ENCODE data around the gene HACD1. TPM values are rescaled to one million over a fixed set of nuclear protein-coding genes. Genes with fewer than 3 reads are reported as not detected.
"Not testable (repeated sequence)": the region's sequence is repeated elsewhere in the genome, so short reads cannot be mapped to it uniquely, and the experiment has no call there.

Gene HACD1
- total and polyA plus RNA-seq, 2 donors (not counting 1 experiment from before 2014, with no cell fraction given), result 37.7 to 53.4 TPM

DNA sequence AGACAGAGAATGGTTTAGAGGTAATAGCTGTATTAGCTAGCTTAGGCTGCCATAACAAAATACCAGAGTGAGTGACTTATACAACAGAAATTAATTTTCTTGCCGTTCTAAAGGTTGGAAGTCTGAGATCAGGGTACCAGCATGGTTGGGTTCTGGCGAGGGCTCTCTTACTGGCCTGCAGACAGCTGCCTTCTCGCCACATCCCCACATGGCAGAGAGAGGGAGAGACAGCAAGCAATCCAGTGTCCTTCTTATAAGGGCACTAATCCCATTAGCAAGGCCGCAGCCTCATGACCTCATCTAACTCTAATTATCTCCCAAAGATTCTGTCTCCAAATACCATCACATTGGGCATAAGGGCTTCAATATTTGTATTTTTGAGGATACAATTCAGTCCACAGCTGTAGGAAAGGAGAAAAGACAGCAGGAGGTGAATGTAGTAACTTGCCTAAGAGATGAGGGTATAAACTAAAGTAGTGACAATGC, 23.2 kb upstream of the HACD1 start:
- peaks cover 26% of the 10 kb centered on the region for H3K79me2 ChIP-seq (ENCODE audit: control insufficient read depth, insufficient read depth, low read length)
- no peak overlapping the region for H3K4me2 ChIP-seq (ENCODE audit: extremely low read depth, insufficient read depth, low read length)
- H4K20me1 ChIP-seq (ENCODE audit: control insufficient read depth, extremely low read depth, insufficient read depth, low read length), result no peaks in the 10 kb centered on the region
- H3K9me3 ChIP-seq (ENCODE audit: control insufficient read depth, insufficient read depth, low read depth, low read length), result no peaks in the 10 kb centered on the region
- H3K4me3 ChIP-seq (replicated peaks in 1 of 4; ENCODE audit: control extremely low read depth in 1 of 4, insufficient read depth in 1 of 4, low read depth in 3 of 4, low read length in 4 of 4), result no peak overlapping the region
- H3K9ac ChIP-seq (ENCODE audit: insufficient read depth, low read length), result no peak overlapping the region
- no peak for DNase-seq (ENCODE audit: low read depth in 2 of 2)
- no peak overlapping the region for H3K27ac ChIP-seq (ENCODE audit: insufficient read depth, low read length)
- H3K4me1 ChIP-seq (ENCODE audit: control insufficient read depth, extremely low read depth, insufficient read depth, low read length), result no peaks in the 10 kb centered on the region
- H3K36me3 ChIP-seq (ENCODE audit: control insufficient read depth, insufficient read depth, low read length), result no peaks in the 10 kb centered on the region
- H2AFZ ChIP-seq (ENCODE audit: low read length), result no peak overlapping the region
- TF ChIP-seq EZH2 (IDR thresholded peaks at IDR 0.05; ENCODE audit: low read length, missing control alignments), result no peak
- TF ChIP-seq, protein P1, sequence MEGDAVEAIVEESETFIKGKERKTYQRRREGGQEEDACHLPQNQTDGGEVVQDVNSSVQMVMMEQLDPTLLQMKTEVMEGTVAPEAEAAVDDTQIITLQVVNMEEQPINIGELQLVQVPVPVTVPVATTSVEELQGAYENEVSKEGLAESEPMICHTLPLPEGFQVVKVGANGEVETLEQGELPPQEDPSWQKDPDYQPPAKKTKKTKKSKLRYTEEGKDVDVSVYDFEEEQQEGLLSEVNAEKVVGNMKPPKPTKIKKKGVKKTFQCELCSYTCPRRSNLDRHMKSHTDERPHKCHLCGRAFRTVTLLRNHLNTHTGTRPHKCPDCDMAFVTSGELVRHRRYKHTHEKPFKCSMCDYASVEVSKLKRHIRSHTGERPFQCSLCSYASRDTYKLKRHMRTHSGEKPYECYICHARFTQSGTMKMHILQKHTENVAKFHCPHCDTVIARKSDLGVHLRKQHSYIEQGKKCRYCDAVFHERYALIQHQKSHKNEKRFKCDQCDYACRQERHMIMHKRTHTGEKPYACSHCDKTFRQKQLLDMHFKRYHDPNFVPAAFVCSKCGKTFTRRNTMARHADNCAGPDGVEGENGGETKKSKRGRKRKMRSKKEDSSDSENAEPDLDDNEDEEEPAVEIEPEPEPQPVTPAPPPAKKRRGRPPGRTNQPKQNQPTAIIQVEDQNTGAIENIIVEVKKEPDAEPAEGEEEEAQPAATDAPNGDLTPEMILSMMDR (conservative IDR thresholded peaks at IDR 0.05 in 1 of 2, IDR thresholded peaks at IDR 0.05 in 1 of 2; ENCODE audit: low read depth in 1 of 2, low read length in 2 of 2), result no peak
- no peaks in the 10 kb centered on the region for H3K27me3 ChIP-seq (ENCODE audit: control insufficient read depth, insufficient read depth, low read length)

DNA sequence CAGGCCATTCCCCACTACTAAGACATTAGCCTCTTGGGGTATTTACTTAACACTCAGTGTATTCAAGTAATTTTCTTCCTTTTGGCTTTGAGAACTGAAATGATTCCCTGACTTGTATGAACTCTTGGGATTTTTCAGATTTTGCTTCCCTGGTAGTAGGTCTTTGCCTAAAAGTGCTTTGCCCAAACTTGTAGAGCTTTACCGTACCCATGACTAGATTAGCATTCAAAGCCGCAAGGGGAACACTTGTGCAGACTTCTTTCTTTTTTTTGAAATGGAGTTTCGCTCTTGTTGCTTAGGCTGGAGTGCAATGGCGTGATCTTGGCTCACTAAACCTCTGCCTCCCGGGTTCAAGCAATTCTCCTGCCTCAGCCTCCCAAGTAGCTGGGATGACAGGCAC, 20.7 kb upstream of the HACD1 start:
- no peaks in the 10 kb centered on the region for H3K9me3 ChIP-seq (ENCODE audit: control insufficient read depth, insufficient read depth, low read depth, low read length)
- no peaks in the 10 kb centered on the region for H3K36me3 ChIP-seq (ENCODE audit: control insufficient read depth, insufficient read depth, low read length)
- no peaks in the 10 kb centered on the region for H4K20me1 ChIP-seq (ENCODE audit: control insufficient read depth, extremely low read depth, insufficient read depth, low read length)
- H3K27me3 ChIP-seq (ENCODE audit: control insufficient read depth, insufficient read depth, low read length), result no peaks in the 10 kb centered on the region
- TF ChIP-seq, protein P1 (conservative IDR thresholded peaks at IDR 0.05 in 1 of 2, IDR thresholded peaks at IDR 0.05 in 1 of 2; ENCODE audit: low read depth in 1 of 2, low read length in 2 of 2), result no peak
- TF ChIP-seq EZH2 (IDR thresholded peaks at IDR 0.05; ENCODE audit: low read length, missing control alignments), result no peak
- no peak overlapping the region for H3K4me3 ChIP-seq (replicated peaks in 1 of 4; ENCODE audit: control extremely low read depth in 1 of 4, insufficient read depth in 1 of 4, low read depth in 3 of 4, low read length in 4 of 4)
- no peaks in the 10 kb centered on the region for H3K4me1 ChIP-seq (ENCODE audit: control insufficient read depth, extremely low read depth, insufficient read depth, low read length)
- no peak overlapping the region for H3K9ac ChIP-seq (ENCODE audit: insufficient read depth, low read length)
- H3K79me2 ChIP-seq (ENCODE audit: control insufficient read depth, insufficient read depth, low read length), result peaks cover 9% of the 10 kb centered on the region
- no peak overlapping the region for H2AFZ ChIP-seq (ENCODE audit: low read length)
- H3K27ac ChIP-seq (ENCODE audit: insufficient read depth, low read length), result no peak overlapping the region
- no peak overlapping the region for H3K4me2 ChIP-seq (ENCODE audit: extremely low read depth, insufficient read depth, low read length)
- no peak for DNase-seq (ENCODE audit: low read depth in 2 of 2)

DNA sequence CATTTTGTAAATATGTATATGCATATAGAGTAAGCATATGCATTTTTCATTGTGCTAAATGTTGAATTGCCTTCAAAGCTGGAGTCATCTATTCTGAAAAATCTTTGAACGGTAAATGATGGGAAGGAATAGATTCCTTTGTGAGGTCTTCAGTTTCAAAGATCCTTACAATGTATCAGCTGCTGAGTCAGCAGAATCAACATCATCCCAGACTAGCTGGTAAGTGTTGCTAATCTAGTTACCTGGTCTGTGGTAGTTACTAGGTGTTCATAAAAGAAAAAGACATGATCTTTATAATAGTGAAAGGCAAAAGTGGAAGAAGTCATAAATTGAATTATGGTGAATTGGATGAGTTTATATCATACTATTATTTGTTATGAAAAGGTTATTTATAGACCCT, 16.2 kb upstream of the HACD1 start:
- DNase-seq (ENCODE audit: low read depth in 2 of 2), result no peak
- Histone ChIP-seq H4K20me1 (ENCODE audit: control insufficient read depth, extremely low read depth, insufficient read depth, low read length) (no peaks in the 10 kb centered on the region), H2AFZ (ENCODE audit: low read length) (no peak overlapping the region), H3K27ac (ENCODE audit: insufficient read depth, low read length) (no peak overlapping the region), H3K36me3 (ENCODE audit: control insufficient read depth, insufficient read depth, low read length) (no peaks in the 10 kb centered on the region), H3K27me3 (ENCODE audit: control insufficient read depth, insufficient read depth, low read length) (no peaks in the 10 kb centered on the region), H3K9me3 (ENCODE audit: control insufficient read depth, insufficient read depth, low read depth, low read length) (no peaks in the 10 kb centered on the region), H3K4me3 (replicated peaks in 1 of 4; ENCODE audit: control extremely low read depth in 1 of 4, insufficient read depth in 1 of 4, low read depth in 3 of 4, low read length in 4 of 4) (no peak overlapping the region), H3K4me2 (ENCODE audit: extremely low read depth, insufficient read depth, low read length) (no peak overlapping the region), H3K79me2 (ENCODE audit: control insufficient read depth, insufficient read depth, low read length) (no peaks in the 10 kb centered on the region), H3K9ac (ENCODE audit: insufficient read depth, low read length) (no peak overlapping the region), H3K4me1 (ENCODE audit: control insufficient read depth, extremely low read depth, insufficient read depth, low read length) (no peaks in the 10 kb centered on the region)
- TF ChIP-seq EZH2 (IDR thresholded peaks at IDR 0.05; ENCODE audit: low read length, missing control alignments), result no peak
- TF ChIP-seq, protein P1 (conservative IDR thresholded peaks at IDR 0.05 in 1 of 2, IDR thresholded peaks at IDR 0.05 in 1 of 2; ENCODE audit: low read depth in 1 of 2, low read length in 2 of 2), result no peak

DNA sequence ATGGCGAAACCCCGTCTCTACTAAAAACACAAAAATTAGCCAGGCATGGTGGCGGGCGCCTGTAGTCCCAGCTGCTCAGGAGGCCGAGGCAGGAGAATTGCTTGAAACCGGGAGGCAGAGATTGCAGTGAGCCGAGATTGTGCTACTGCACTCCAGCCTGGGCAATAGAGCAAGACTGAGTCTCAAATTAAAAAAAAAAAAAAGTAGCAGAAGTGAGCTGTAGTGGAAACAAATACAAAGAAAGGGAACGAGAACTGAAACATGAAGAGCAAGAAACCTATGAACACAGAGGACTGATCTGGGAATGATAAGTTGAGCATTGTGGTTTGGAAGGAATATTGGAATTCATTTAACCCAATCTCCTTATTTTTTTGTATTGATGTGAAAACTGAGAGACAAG, 15.4 kb upstream of the HACD1 start:
- H4K20me1 ChIP-seq (ENCODE audit: control insufficient read depth, extremely low read depth, insufficient read depth, low read length); H3K4me3 ChIP-seq (replicated peaks in 1 of 4; ENCODE audit: control extremely low read depth in 1 of 4, insufficient read depth in 1 of 4, low read depth in 3 of 4, low read length in 4 of 4); H3K9ac ChIP-seq (ENCODE audit: insufficient read depth, low read length); H3K9me3 ChIP-seq (ENCODE audit: control insufficient read depth, insufficient read depth, low read depth, low read length); H3K27me3 ChIP-seq (ENCODE audit: control insufficient read depth, insufficient read depth, low read length); H3K4me1 ChIP-seq (ENCODE audit: control insufficient read depth, extremely low read depth, insufficient read depth, low read length); DNase-seq (ENCODE audit: low read depth in 2 of 2); H3K4me2 ChIP-seq (ENCODE audit: extremely low read depth, insufficient read depth, low read length); H3K27ac ChIP-seq (ENCODE audit: insufficient read depth, low read length); H2AFZ ChIP-seq (ENCODE audit: low read length); H3K79me2 ChIP-seq (ENCODE audit: control insufficient read depth, insufficient read depth, low read length); H3K36me3 ChIP-seq (ENCODE audit: control insufficient read depth, insufficient read depth, low read length): not testable (repeated sequence)

All from fibroblast of lung (primary cell).